Mononuclear cell (primary cell): ENCODE results near the gene RCC2. TPM values are rescaled to one million over a fixed set of nuclear protein-coding genes. Genes with fewer than 3 reads are reported as not detected.

Experiments used
- total RNA-seq: library from RNA; depleted of rRNA; stranded (reverse); fragments of >200 nt; gene quantifications from one replicate; pipeline ENCODE4 v1.2.3, GENCODE V29; 2012

The RCC2 gene
- total RNA-seq, 1 donor = 34.6 TPM

Other genes with a start within 250 kb of the RCC2 start
- not detected for gene PADI1, start 234.5 kb downstream of the RCC2 start, total RNA-seq
- gene PADI3, start 190.6 kb downstream of the RCC2 start, total RNA-seq = not detected
- 8.2 TPM for gene PADI4, start 131.5 kb downstream of the RCC2 start, total RNA-seq
- not detected for gene PADI6, start 67.5 kb downstream of the RCC2 start, total RNA-seq
- 7.6 TPM for gene ARHGEF10L, start 100.0 kb upstream of the RCC2 start, total RNA-seq